LNCaP clone FGC (cell line): ENCODE data around the gene NRXN3.

ENCODE experiments used
- DNase-seq: peaks from one replicate; pipeline ENCODE4 v3.0.0-alpha.2; 2011; ENCODE audit warnings: low read depth
- H3K4me3 ChIP-seq: 2 replicates; pipeline ENCODE4 v1.5.1; 2011; ENCODE audit warnings: mild to moderate bottlenecking, low read depth, low read length, control low read depth
- CTCF ChIP-seq: IDR thresholded peaks from 2 replicates; pipeline ENCODE4 v1.5.1; 2012; ENCODE audit warnings: mild to moderate bottlenecking; ENCODE audit not compliant: control insufficient read depth, insufficient read depth; ENCODE audit errors: extremely low read depth

Gene NRXN3

GRCh38 chr14:78202163-78202562 is 32.0 kb downstream of the NRXN3 start:
- TF ChIP-seq CTCF: no peak
- DNase-seq: no peak
- H3K4me3 ChIP-seq: no peak overlapping the region

- no peak for DNase-seq
- no peak overlapping the region for H3K4me3 ChIP-seq
- TF ChIP-seq CTCF: no peak
These were observed 32.8 kb downstream of the NRXN3 start for GRCh38 chr14:78202976-78203375.

- DNase-seq: no peak
- no peak for TF ChIP-seq CTCF
- H3K4me3 ChIP-seq: no peak overlapping the region
These were observed 37.2 kb downstream of the NRXN3 start for GRCh38 chr14:78207414-78207813.

GRCh38 chr14:78220273-78220672 is 50.1 kb downstream of the NRXN3 start:
- TF ChIP-seq CTCF: no peak
- DNase-seq: no peak

GRCh38 chr14:78222746-78223145 is 52.6 kb downstream of the NRXN3 start:
- no peak overlapping the region for H3K4me3 ChIP-seq
- no peak for DNase-seq
- TF ChIP-seq CTCF: no peak

More at GRCh38 chr14:78220273-78220672, 50.1 kb downstream of the NRXN3 start:
- no peak overlapping the region for H3K4me3 ChIP-seq

- peak; percentile 63 for TF ChIP-seq CTCF
- no peak overlapping the region for H3K4me3 ChIP-seq
- no peak for DNase-seq
These were observed 57.3 kb downstream of the NRXN3 start for GRCh38 chr14:78227248-78228077.
